Ishikawa (cell line): ENCODE results near the gene CRNKL1.

Source experiments
- CEBPB ChIP-seq: IDR thresholded peaks from 2 replicates; pipeline ENCODE4 v1.6.1; 2012
- CREB1 ChIP-seq: IDR thresholded peaks from 2 replicates; pipeline ENCODE4 v1.6.1; 2012; ENCODE audit warnings: low read depth
- EGR1 ChIP-seq: IDR thresholded peaks from 2 replicates; pipeline ENCODE4 v1.6.1; 2012
- EP300 ChIP-seq: IDR thresholded peaks from 2 replicates; pipeline ENCODE4 v1.6.1; 2012; ENCODE audit warnings: borderline replicate concordance
- FOXM1 ChIP-seq: IDR thresholded peaks from 2 replicates; pipeline ENCODE4 v1.6.1; 2012; ENCODE audit warnings: low read depth, borderline replicate concordance
- NFIC ChIP-seq: IDR thresholded peaks from 2 replicates; pipeline ENCODE4 v1.6.1; 2012
- RAD21 ChIP-seq: IDR thresholded peaks from 2 replicates; pipeline ENCODE4 v1.6.1; 2012; ENCODE audit warnings: low read depth
- TAF1 ChIP-seq: IDR thresholded peaks from 2 replicates; pipeline ENCODE4 v1.6.1; 2012; ENCODE audit warnings: low read depth, mild to moderate bottlenecking
- TCF12 ChIP-seq: IDR thresholded peaks from 2 replicates; pipeline ENCODE4 v1.6.1; 2012; ENCODE audit warnings: low read depth
- TEAD4 ChIP-seq: IDR thresholded peaks from 2 replicates; pipeline ENCODE4 v1.6.1; 2012
- YY1 ChIP-seq: IDR thresholded peaks from 2 replicates; pipeline ENCODE4 v1.6.1; 2012; ENCODE audit warnings: low read depth
- ZBTB7A ChIP-seq: IDR thresholded peaks from 2 replicates; pipeline ENCODE4 v1.6.1; 2012; ENCODE audit warnings: low read depth
- TF ChIP-seq, protein P1 (sequence below): IDR thresholded peaks from 2 replicates; pipeline ENCODE4 v1.6.1; 2012
- TF ChIP-seq, protein P2 (sequence below): IDR thresholded peaks from 2 replicates; pipeline ENCODE4 v1.6.1; 2012; ENCODE audit warnings: low read depth, mild to moderate bottlenecking
- TF ChIP-seq, protein P3 (sequence below): IDR thresholded peaks from 2 replicates; pipeline ENCODE4 v1.6.1; 2012

CRNKL1 gene

DNA sequence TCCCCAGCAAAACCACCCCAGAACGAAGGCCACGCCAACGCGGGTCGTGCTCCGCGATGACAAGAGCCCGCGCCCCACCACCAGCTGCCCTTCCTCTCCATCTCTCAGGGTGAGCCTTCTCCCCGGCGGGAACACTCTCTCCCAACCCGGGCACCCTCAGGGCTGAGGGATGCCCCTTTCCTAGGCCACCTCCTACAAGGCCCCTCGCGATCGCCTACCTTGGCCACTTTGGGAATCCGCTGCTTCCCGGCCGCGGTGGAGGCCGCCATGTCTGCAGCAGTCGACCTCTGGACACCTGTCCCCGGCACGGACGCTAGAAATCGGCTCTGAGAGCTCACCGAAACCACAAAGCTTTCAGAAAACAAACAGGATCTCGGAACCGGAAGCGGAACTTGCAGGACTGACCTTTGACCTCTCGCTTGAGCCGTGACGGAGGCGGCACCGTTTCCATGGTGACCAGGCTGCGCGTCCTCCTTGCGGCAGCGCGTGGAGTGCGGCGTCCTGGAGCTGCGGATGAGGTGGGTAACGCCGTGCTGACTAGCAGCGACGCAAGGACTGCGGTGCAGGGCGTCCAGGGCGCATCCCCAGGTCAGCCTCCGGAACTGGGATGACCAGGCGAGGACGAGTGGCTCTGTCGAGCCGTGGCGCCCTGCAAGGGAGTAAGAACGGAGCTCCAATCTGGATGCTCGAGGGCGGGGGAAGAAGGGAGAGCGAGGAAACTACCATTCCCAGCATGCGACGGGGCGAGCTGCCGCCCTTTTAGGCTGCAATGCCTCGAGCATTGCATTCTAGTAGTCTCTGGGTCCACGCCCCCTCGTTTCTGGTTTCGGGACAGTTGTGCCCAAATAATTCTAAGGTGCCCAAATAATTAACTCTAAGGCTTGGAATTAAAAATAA, at the start of gene CRNKL1, which contains the start of gene CFAP61:
Gene CRNKL1, minus strand, starts transcription at position 393 of the 897 bp plus-strand sequence. Its CDS starts 124 bp downstream, at position 269.
Gene CFAP61, plus strand, starts transcription at position 459 of the 897 bp plus-strand sequence. CDS start 4,122 bp downstream, outside the sequence.
- TF ChIP-seq EGR1 (peak; percentile 25; the same call in 1 of the 2 replicates), FOXM1 (no peak), TEAD4 (no peak), ZBTB7A (no peak), NFIC (no peak), EP300 (no peak), TAF1 (no peak; the same call in none of the 2 replicates), RAD21 (no peak), TCF12 (0 out of 2 replicates have a peak, but pooled peaks have one; percentile 10), CREB1 (0 out of 2 replicates have a peak, but pooled peaks have one; percentile 45), CEBPB (no peak), YY1 (peak; percentile 71)
- TF ChIP-seq, protein P1, sequence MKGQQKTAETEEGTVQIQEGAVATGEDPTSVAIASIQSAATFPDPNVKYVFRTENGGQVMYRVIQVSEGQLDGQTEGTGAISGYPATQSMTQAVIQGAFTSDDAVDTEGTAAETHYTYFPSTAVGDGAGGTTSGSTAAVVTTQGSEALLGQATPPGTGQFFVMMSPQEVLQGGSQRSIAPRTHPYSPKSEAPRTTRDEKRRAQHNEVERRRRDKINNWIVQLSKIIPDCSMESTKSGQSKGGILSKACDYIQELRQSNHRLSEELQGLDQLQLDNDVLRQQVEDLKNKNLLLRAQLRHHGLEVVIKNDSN = no peak
- TF ChIP-seq, protein P2, sequence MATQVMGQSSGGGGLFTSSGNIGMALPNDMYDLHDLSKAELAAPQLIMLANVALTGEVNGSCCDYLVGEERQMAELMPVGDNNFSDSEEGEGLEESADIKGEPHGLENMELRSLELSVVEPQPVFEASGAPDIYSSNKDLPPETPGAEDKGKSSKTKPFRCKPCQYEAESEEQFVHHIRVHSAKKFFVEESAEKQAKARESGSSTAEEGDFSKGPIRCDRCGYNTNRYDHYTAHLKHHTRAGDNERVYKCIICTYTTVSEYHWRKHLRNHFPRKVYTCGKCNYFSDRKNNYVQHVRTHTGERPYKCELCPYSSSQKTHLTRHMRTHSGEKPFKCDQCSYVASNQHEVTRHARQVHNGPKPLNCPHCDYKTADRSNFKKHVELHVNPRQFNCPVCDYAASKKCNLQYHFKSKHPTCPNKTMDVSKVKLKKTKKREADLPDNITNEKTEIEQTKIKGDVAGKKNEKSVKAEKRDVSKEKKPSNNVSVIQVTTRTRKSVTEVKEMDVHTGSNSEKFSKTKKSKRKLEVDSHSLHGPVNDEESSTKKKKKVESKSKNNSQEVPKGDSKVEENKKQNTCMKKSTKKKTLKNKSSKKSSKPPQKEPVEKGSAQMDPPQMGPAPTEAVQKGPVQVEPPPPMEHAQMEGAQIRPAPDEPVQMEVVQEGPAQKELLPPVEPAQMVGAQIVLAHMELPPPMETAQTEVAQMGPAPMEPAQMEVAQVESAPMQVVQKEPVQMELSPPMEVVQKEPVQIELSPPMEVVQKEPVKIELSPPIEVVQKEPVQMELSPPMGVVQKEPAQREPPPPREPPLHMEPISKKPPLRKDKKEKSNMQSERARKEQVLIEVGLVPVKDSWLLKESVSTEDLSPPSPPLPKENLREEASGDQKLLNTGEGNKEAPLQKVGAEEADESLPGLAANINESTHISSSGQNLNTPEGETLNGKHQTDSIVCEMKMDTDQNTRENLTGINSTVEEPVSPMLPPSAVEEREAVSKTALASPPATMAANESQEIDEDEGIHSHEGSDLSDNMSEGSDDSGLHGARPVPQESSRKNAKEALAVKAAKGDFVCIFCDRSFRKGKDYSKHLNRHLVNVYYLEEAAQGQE = no peak
- TF ChIP-seq, protein P3, sequence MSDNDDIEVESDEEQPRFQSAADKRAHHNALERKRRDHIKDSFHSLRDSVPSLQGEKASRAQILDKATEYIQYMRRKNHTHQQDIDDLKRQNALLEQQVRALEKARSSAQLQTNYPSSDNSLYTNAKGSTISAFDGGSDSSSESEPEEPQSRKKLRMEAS = peak; percentile 89

DNA sequence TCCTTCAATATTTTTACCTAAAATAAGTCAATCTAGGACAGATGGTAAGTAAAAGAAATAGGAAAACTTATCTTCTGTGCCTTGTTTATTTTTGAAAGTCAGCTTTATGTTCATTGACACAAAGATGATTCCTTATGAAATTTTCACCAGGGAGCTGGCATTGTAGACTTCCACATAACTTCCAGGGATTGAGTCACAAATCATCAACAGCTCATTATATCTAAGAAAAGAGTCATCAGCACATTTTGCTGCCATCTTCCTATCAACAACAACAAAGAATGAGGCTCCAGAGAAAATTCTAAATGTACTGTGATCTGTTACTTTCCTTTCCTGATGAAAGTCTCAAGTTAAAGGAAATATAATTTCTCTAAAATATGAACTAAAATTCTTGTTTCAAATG, 48.6 kb upstream of the CRNKL1 start:
- TF ChIP-seq, protein P3 = no peak

DNA sequence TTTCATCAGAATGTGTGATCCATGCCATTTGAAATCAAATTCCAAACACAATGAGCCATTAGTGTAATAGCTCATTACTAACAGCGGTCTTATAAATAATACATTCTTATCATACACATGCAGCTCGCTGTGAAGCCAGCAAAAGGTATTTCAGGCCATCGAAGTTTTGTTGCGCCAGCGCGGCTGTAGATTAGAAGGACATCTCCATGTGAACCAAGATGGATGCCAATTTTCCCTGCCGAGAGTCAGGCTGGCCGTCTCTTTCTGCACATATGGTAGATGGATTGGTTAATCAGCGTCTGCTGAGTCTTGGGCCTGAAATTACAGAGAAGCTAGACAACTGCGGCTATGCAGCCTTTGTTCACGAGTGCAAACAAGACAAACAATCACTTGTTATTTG, 44.2 kb upstream of the CRNKL1 start:
- TF ChIP-seq, protein P3 = no peak

DNA sequence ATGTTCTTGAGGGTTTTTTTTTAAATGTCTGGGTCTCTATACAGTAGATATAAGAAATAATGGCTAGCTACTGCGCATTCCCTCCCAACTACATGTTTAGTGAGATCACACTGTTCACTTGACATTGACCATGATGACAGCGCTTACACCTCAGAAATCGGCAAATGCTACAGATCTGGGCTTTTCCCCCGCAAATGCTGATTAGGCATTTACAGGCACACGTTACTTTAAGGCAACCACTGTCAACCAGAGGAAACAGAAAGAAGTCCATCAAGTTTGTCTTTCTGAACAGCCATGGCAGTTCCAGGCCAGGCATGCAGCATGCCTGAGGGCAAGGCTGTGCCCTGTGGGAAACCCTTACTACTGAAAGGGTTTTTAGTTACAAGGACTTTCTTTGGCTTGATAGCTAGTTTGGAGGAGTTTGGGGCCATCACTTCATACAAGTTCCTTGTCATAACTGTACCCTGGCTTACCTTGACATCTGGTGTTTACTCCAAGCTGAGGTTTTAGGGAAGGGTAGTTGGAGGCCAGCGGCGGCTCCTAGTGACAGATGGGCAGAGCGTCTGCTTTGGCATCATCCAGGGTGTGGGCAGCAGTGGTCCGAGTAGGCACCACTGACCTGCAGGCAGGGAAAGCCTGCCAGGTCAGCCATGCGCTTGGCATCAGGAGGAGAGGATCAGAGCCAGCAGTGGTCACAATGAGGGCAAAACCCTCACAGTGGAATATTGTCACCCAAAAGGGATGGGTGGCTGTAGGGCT, 43.0 kb upstream of the CRNKL1 start:
- TF ChIP-seq, protein P1 = no peak
- no peak for TF ChIP-seq YY1
- TF ChIP-seq FOXM1 = no peak
- TF ChIP-seq NFIC = no peak
- TF ChIP-seq ZBTB7A = no peak
- TF ChIP-seq, protein P2 = no peak
- no peak for TF ChIP-seq EGR1
- TF ChIP-seq CREB1 = no peak
- TF ChIP-seq, protein P3 = no peak
- TF ChIP-seq TAF1 = no peak
- TF ChIP-seq EP300 = no peak
- TF ChIP-seq RAD21 = no peak
- TF ChIP-seq TCF12 = no peak
- TF ChIP-seq CEBPB = no peak
- TF ChIP-seq TEAD4 = no peak

DNA sequence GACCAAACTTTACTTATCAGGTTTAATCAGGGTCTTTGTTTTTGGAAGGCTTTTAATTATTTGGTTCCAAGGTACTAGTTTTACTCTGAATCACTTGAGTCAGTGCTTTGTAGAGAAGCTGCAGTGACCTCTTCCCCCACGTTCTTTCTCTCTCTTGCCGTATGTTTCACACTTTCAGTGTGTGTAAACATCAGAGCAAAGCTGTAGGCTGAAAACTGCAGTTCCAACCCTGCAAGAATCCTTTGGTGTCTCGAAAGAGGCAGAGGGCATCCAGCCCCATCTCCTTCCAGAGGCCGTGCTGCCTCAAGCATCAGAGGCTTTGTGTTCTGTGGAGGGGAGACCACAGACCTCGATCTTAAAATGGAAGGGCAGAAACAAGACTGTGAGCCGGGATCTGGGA, 42.1 kb upstream of the CRNKL1 start:
- TF ChIP-seq CEBPB = no peak
- no peak for TF ChIP-seq EP300
- no peak for TF ChIP-seq TCF12
- no peak for TF ChIP-seq RAD21
- TF ChIP-seq, protein P1 = no peak
- no peak for TF ChIP-seq TEAD4
- TF ChIP-seq YY1 = no peak
- TF ChIP-seq CREB1 = no peak
- no peak for TF ChIP-seq TAF1
- TF ChIP-seq FOXM1 = no peak
- TF ChIP-seq, protein P3 = no peak
- TF ChIP-seq, protein P2 = no peak
- no peak for TF ChIP-seq ZBTB7A
- no peak for TF ChIP-seq NFIC
